Left ventricle myocardium inferior (tissue), 1 donor: Measurements from ENCODE around the gene SDC4. TPM values are rescaled to one million over a fixed set of nuclear protein-coding genes. Genes with fewer than 3 reads are reported as not detected.

ENCODE experiments used
- DNase-seq: peaks from one replicate; pipeline ENCODE4 v3.0.0-alpha.2; 2020
- H3K27ac ChIP-seq: fragments of 200-600 bp; replicated peaks from 2 replicates; pipeline ENCODE4 v1.8.0; 2021
- H3K27me3 ChIP-seq: fragments of 200-600 bp; 2 replicates; pipeline ENCODE4 v1.8.0; 2021; ENCODE audit warnings: low read depth
- H3K36me3 ChIP-seq: fragments of 200-600 bp; 2 replicates; pipeline ENCODE4 v1.8.0; 2021
- H3K4me1 ChIP-seq: fragments of 200-600 bp; 2 replicates; pipeline ENCODE4 v1.8.0; 2021
- H3K4me3 ChIP-seq: fragments of 200-600 bp; 2 replicates; pipeline ENCODE4 v1.8.0; 2021; ENCODE audit warnings: mild to moderate bottlenecking, moderate library complexity
- H3K9me3 ChIP-seq: fragments of 200-600 bp; replicated peaks from 2 replicates; pipeline ENCODE4 v1.8.0; 2021
- intact Hi-C: fragments of 100-400 bp; cut with micrococcal nuclease; formaldehyde crosslinking; loops from one replicate; pipeline ENCODE4 v1.11.0; 2022
- total RNA-seq: library from RNA; stranded (reverse); fragmentation: NEBNext Ultra II Directional; extraction: Animal tissue kit (Norgen Biotek cat#: 25700); gene quantifications from one replicate; pipeline ENCODE4 v1.2.1, GENCODE V29; 2021
- TF ChIP-seq, protein P1 (sequence below): fragments of 200-600 bp; IDR thresholded peaks from 2 replicates; pipeline ENCODE4 v1.8.0; 2021; ENCODE audit warnings: antibody characterized with exemption, mild to moderate bottlenecking, borderline replicate concordance
- donor health status: DM: no; HTN: yes; CAD: no; lungs with severe emphysema.

SDC4 gene
- total RNA-seq, 1 donor from 2014 or later, result 77.4 TPM

DNA sequence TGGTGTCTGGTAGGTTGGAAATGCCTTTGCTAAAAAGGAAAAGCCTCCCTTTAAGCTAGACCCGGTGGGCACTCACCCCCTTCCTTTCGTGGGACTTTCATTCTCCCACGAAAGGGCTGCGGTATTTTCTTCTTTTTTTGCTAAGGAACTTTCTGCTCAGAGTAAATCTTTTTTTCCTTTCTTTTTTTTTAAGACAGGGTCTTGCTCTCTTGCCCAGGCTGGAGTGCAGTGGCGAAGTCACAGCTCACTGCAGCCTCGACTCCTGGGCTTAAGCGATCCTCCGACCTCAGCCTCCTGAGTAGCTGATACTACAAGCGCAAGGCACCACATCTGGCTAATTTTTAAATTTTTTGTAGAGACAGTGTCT is 25.9 kb upstream of the SDC4 start:
- no peaks in the 10 kb centered on the region for H3K27me3 ChIP-seq
- no peaks in the 10 kb centered on the region for H3K36me3 ChIP-seq
- H3K4me3 ChIP-seq, result peak overlapping the region; percentile 74
- DNase-seq, result no peak
- H3K27ac ChIP-seq, result peak overlapping the region; percentile 81
- TF ChIP-seq, protein P1, sequence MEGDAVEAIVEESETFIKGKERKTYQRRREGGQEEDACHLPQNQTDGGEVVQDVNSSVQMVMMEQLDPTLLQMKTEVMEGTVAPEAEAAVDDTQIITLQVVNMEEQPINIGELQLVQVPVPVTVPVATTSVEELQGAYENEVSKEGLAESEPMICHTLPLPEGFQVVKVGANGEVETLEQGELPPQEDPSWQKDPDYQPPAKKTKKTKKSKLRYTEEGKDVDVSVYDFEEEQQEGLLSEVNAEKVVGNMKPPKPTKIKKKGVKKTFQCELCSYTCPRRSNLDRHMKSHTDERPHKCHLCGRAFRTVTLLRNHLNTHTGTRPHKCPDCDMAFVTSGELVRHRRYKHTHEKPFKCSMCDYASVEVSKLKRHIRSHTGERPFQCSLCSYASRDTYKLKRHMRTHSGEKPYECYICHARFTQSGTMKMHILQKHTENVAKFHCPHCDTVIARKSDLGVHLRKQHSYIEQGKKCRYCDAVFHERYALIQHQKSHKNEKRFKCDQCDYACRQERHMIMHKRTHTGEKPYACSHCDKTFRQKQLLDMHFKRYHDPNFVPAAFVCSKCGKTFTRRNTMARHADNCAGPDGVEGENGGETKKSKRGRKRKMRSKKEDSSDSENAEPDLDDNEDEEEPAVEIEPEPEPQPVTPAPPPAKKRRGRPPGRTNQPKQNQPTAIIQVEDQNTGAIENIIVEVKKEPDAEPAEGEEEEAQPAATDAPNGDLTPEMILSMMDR, result no peak
- H3K9me3 ChIP-seq, result no peaks in the 10 kb centered on the region
- intact Hi-C loops, result loop anchor here (2.0 kb wide), 1 partner anchor 63 kb away; no protein-coding TSS in a partner anchor
- H3K4me1 ChIP-seq, result peaks cover 15% of the 10 kb centered on the region

DNA sequence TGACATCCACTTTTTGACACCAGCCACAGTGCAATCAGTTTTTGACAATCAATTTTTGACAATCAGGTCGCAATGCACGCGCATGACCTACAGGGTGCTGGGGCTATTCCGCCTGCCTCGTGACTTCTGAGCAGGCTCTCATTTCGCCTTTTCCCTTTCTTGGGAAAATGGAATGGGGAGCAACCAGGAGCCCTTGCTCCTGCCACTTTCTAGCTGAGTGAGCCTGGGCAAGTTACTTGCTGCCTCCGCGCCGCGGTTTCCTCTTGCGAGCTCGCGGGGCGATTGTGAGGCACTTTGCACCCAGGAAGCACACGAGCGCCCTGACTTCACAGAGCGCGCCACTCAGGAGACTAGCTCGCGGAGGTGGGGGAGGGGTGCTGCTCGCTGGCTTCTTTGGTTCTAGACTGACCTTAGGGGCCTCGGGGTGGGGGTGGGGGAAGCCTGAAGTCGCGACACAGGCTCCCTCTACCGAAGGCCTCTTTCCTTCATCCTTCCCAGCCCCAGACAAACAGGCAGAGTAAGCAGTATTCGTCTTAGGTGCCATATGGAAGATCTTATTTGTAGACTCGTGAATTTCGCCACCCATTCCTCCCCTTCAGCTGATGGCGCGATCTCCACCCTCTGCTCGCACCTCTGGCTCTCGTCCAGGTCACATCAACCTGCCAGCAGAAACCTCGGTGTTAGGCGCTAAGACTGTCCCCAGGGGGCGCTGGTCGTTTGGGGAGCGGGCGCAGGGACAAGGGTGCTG is 25.3 kb upstream of the SDC4 start:
- peak; percentile 88 for DNase-seq
- Histone ChIP-seq H3K9me3 (no peaks in the 10 kb centered on the region), H3K4me3 (peak overlapping the region; percentile 74), H3K27me3 (no peaks in the 10 kb centered on the region), H3K4me1 (peaks cover 15% of the 10 kb centered on the region), H3K36me3 (peaks cover 2% of the 10 kb centered on the region), H3K27ac (peak overlapping the region; percentile 81)
- TF ChIP-seq, protein P1, result peak; percentile 91
- intact Hi-C loops, result loop anchor here (2.0 kb wide), 1 partner anchor 63 kb away; no protein-coding TSS in a partner anchor

DNA sequence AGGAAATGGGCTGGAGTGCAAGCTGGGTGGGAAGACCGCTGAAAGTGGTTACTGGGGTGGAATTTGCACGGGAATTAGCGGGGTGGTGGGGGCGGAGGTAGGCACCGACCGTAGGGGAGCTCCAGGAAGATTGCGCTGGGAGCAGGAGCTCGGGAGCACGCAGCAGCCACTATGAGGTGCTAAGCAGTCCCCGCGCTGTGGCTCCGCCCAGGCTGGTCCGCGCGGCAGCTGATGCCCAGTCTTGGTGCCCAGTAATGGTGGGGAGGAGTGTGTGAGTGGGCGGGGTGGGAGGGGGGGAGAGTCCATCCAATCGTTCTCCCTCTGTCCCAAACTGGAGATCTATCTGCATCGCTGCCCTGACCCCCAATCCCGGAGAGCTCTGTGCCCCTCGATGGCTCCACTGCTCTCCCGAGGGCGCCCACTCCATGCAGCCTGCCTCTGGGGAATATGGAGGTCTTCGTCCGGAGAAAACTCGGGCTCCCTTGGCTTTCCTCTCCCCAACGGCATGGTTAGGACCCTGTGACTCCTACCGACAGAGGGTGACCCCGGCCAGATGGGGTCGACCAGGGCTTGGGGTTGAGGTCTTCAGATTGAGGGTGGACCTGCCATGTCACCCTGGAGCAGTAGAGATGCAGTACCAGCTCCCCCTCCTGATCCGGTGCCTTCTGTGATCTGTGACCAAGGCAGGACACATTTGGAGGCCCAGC is 24.6 kb upstream of the SDC4 start:
- no peak for DNase-seq

DNA sequence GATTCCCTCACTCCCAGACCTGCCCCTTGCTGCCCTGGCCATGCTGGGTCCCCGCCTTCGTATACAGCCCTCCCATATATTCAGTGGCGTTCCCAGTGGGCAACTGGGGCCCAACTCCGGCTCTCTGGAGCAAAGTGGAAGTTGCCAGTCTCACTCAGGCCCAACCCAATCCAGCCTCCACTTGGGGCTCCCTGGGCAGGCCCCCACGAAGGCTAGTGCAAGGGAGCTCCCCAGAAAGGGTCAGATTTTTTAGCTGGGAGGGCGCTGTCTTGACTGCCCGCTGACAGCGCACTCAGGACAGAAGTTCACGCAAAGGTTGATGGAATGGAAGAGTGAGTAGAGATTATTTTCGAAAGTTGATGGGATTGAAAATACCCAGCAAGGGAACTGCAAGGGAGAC is 24.0 kb upstream of the SDC4 start:
- Histone ChIP-seq H3K4me3 (peak overlapping the region; percentile 74), H3K4me1 (peaks cover 20% of the 10 kb centered on the region), H3K36me3 (peaks cover 15% of the 10 kb centered on the region), H3K27me3 (no peaks in the 10 kb centered on the region), H3K9me3 (no peaks in the 10 kb centered on the region), H3K27ac (peak overlapping the region; percentile 81)
- DNase-seq, result no peak
- TF ChIP-seq, protein P1, result no peak
- intact Hi-C loops, result no loop called here

More for the DNA sequence above, 24.6 kb upstream of the SDC4 start:
- Histone ChIP-seq H3K27me3 (no peaks in the 10 kb centered on the region), H3K4me1 (peaks cover 17% of the 10 kb centered on the region), H3K4me3 (peak overlapping the region; percentile 74), H3K9me3 (no peaks in the 10 kb centered on the region), H3K36me3 (peaks cover 10% of the 10 kb centered on the region), H3K27ac (peak overlapping the region; percentile 81)
- TF ChIP-seq, protein P1, result no peak
- intact Hi-C loops, result no loop called here

DNA sequence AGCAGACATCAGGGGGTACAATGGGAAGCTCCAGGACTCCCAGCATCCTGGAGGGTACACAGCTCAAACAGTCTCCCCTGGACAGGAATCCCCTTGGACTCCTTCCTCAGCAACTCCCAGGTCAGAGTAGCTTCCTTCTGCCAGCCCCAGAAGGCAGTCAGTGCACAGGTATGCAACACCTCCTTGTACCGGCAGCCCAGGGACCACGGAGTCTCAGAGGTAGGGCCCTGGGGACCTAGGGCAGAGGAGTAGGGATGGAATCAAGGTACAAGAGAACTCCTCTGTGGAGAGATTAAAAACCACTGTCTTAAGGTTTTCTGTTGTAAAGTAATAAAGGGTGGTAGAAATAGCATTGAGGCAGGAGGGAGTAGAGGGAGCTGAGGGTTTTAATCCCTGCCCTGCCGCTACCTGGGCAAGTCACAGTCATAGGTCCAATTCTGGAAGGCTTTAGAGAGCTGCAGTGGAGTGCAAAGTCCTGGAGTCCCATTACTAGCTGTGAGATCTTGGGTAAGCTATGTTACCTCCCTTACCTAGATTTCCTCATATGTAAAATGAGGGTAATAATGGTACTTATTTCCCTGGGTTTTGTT is 22.4 kb upstream of the SDC4 start:
- Histone ChIP-seq H3K4me3 (no peak overlapping the region), H3K27me3 (no peaks in the 10 kb centered on the region), H3K36me3 (peaks cover 31% of the 10 kb centered on the region), H3K9me3 (no peaks in the 10 kb centered on the region), H3K4me1 (peaks cover 20% of the 10 kb centered on the region), H3K27ac (no peak overlapping the region)
- no peak for DNase-seq
- TF ChIP-seq, protein P1, result no peak
- intact Hi-C loops, result no loop called here
